Measurements from ENCODE around the gene RAB23. TPM values are rescaled to one million over a fixed set of nuclear protein-coding genes. Genes with fewer than 3 reads are reported as not detected.

RAB23 gene
- total RNA-seq, 1 experiment from 2014 or later = 30.9 TPM

DNA sequence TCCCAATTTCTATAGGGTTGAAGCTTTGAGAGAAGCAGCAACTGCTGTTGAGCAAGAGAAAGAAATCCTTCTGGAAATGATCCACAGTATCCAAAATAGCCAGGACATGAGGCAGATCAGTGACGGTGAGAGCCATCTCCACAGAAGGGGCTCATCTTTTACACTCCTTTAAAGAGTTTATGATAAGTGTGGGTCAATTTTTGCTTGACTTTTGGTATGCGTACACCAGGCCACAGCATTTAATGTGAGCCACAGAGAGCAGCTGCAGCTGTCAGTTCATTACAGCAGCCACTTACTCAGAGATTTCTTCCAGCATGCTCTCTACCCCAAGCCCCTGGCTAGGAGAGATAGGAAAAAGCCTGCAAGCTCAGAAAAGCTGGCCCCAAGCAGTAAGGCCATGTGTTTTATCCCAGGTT is 40.1 kb downstream of the RAB23 start:
- DNase-seq (ENCODE audit: low spot score) = no peak

DNA sequence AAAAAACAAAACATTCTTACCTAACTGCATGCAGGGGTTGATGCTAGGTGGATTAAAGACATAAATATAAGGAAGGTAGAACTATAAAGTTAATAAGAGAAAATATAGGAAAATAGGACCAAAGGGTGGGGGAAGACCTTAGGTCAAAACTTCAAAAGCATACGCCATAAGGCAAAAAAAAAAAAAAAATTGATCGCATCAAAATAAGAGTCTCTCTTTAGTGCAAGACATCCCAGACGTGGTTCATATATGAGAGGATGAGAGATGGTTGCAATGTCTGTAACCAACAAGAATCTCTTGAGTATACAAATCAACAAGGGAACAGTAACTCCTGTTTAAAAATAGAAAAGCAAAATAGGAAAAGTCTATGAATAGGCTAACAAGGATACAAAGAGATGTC is 41.5 kb downstream of the RAB23 start:
- no peak for DNase-seq (ENCODE audit: low spot score)

DNA sequence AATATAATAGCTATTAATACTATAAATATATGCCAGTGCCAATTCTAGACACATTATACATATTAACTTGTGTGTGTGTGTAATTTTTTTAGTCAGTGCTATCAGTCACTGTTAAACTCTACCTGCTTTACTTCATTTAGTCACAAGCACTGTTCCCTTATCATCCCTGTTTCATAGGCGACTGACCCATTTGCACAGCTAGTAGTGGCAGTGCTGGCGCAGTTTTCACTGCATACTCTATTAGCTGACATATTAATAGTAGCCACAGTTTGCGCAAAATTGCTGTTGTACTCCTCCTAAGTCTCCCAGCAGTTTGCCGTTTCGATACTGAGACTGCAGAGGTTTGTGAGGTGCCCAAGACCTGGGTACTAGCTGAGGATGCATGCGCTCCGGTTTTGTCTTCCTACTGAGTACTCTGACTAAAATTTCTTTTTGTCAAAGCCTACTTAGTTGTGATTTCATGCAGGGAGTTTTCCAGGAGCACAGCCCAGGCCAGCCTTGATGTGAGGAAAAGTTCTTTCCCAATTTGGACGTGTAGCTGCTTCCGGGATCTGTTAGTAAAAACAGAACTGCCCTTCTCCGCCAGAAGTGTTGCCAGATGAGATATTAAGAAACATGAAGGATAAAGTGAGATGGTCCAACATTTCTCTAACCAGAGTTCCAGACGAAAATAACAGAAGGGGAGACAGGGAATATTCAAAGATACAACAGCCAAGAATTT is 44.4 kb downstream of the RAB23 start:
- DNase-seq (ENCODE audit: low spot score) = no peak

- no peak for DNase-seq (ENCODE audit: low spot score)
Measured at GRCh38 chr6:57174511-57174907, 47.6 kb downstream of the RAB23 start.

GRCh38 chr6:57173886-57174510 is 48.1 kb downstream of the RAB23 start:
- DNase-seq (ENCODE audit: low spot score) = peak; percentile 82

GRCh38 chr6:57173056-57173885 is 48.8 kb downstream of the RAB23 start:
- peak; percentile 23 for DNase-seq (ENCODE audit: low spot score)

- DNase-seq (ENCODE audit: low spot score) = peak; percentile 83
Measured at GRCh38 chr6:57172136-57173055, 49.7 kb downstream of the RAB23 start, which contains the start of gene BAG2. Gene BAG2 (plus strand): TSS chr6:57172326. CDS start chr6:57172698, 372 bp downstream.

DNA sequence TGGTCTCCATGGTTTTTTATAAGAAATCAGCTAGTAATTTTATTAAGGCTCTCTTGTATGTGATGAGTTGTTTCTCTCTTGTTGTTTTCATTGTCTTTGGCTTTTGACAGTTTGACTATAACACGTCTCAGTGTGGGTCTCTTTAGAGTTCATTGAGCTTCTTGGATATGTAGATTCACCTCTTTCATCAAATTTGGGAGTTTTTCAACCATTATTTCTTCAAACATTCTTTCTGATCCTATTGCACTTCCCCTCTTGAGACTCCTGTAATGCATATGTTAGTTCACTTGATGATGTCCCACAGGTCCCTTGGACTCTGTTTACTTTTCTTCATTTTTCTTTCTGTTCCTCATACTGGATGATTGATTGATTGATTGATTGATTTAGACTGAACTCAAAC is 57.0 kb downstream of the RAB23 start:
- no peak for DNase-seq (ENCODE audit: low spot score)

GRCh38 chr6:57163956-57164355 is 58.2 kb downstream of the RAB23 start:
- no peak for DNase-seq (ENCODE audit: low spot score)

GRCh38 chr6:57162516-57162915 is 59.6 kb downstream of the RAB23 start:
- no peak for DNase-seq (ENCODE audit: low spot score)

GRCh38 chr6:57162028-57162427 is 60.1 kb downstream of the RAB23 start:
- no peak for DNase-seq (ENCODE audit: low spot score)

DNA sequence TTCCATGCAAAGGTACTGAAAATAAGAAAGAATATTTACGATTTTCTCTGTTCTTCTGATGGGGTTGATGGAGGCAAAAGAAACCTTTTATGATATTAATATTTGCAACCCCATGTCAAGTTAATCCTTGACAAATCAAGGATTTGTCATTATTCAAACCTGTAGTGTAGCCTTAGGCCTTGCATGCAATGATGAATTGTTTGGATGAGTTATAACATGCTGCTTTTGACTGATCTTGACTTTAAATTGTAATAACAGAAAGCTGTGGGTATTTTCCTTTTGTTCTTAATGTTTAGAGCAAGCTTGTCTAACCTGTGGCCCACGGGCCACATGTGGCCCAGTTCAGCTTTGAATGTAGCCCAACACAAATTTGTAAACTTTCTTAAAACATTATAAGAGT is 63.0 kb downstream of the RAB23 start:
- DNase-seq (ENCODE audit: low spot score) = no peak

DNA sequence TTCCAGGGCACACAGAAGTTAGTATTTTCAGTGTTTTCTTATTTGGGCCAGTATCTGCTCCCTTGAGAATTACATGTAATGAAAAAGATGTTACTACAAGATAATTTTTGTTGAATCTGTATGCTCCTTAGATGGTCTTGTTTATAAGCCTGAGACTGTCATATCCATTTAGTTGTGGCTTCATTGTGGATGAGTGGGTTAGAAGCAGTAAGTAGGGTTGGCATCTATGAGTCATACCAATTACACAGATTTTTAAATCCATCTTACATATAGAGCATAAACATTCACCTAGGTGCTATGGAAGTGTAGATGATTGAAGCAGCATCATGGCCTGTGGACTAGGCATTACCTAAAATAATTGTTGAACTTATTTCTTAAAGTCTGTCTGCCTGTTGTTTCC is 63.4 kb downstream of the RAB23 start:
- DNase-seq (ENCODE audit: low spot score) = no peak

DNA sequence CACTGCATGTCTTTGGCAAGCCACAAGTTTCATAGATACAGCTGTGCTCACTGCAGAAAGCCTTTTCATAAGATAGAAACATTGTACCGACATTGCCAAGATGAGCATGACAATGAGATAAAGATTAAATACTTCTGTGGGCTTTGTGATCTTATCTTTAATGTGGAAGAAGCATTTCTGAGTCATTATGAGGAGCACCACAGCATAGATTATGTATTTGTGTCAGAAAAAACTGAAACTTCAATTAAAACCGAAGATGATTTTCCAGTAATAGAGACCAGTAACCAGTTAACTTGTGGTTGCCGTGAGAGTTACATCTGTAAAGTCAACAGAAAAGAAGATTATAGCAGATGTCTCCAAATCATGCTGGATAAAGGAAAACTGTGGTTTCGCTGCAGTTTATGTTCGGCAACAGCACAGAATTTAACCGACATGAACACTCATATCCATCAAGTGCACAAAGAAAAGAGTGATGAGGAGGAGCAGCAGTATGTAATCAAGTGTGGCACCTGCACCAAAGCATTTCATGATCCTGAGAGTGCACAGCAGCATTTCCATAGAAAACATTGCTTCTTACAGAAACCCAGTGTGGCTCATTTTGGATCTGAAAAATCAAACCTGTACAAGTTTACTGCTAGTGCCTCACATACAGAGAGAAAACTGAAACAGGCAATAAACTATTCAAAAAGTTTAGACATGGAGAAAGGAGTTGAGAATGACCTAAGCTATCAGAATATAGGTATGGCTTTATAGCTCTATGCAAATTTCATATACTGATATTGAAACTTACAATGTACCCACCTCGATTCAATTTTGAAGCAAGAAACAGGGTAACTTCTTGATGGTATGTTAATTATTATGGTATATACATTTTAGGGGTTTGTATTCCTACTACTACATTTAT is 73.9 kb downstream of the RAB23 start:
- no peak for DNase-seq (ENCODE audit: low spot score)

DNA sequence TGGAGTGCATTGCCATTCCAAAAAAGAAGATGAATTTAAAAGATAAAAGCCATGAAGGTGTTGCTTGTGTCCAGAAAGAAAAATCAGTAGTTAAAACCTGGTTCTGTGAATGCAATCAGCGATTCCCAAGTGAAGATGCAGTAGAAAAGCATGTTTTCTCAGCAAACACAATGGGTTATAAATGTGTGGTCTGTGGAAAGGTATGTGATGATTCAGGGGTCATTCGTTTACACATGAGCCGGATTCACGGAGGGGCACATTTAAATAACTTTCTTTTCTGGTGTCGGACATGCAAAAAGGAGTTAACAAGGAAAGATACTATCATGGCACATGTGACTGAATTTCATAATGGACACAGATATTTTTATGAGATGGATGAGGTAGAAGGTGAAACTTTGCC is 74.7 kb downstream of the RAB23 start:
- DNase-seq (ENCODE audit: low spot score) = no peak

GRCh38 chr6:57143690-57144089 is 78.4 kb downstream of the RAB23 start:
- no peak for DNase-seq (ENCODE audit: low spot score)

- no peak for DNase-seq (ENCODE audit: low spot score)
Measured at GRCh38 chr6:57142178-57142525, 80.0 kb downstream of the RAB23 start.

DNA sequence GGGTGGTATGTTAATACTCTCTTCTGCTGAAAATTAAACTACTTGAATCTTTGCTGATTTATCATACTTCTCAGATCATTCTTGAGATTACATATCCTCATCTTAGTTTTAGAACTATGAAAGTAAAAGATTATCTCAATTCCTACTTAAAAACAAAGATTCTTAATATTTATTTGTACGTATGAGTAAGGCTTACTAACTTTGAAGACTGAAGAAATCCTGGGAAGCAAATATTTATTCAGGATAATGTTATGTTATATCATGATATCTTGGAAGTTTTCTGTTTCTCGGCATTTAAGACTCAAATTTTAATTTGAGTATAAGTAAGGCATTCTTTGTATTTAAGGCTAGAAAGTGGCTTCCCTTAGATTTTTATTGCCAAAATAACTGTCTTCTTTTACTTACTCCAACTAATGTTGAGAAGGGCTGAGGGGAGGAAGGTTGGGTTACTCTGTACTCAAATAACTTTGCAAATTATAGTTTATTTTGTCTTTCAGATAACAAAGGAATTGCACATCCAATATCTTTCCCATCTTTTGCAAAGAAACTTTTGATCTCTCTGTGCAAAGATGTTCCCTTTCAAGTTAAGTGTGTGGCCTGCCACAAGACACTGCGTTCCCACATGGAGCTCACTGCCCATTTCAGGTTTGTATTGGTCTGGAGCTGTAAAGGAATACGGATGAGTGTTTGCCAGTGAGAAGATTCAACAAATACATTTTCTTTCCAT is 80.5 kb downstream of the RAB23 start:
- no peak for DNase-seq (ENCODE audit: low spot score)

DNA sequence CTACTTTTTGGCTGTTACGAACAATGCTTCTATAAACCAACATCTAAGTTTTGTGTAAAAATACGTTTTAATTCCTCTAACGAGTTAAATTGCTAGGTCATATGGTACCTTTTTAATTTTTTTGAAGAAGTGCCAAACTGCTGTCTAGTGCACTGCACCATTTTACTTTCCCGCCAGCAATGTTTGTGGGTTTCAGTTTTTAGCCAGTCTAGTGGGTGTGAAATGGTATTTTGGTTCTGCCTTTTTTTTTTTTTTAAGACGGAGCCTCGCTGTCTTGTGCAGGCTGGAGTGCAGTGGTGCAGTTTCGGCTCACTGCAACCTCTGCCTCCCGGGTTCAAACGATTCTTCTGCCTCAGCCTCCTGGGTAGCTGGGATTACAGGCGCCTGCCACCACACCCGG is 84.1 kb downstream of the RAB23 start:
- no peak for DNase-seq (ENCODE audit: low spot score)

- no peak for DNase-seq (ENCODE audit: low spot score)
Measured at GRCh38 chr6:57137350-57137749, 84.8 kb downstream of the RAB23 start.
